GM21619 (cell line): ENCODE measurements around the gene CTTNBP2.
A peak's percentile ranks its signal among the peaks of the same experiment; 100 is the strongest.
"Not testable (repeated sequence)": the region's sequence is repeated elsewhere in the genome, so short reads cannot be mapped to it uniquely, and the experiment has no call there.

Experiments
- ATAC-seq: cut with Tn5 transposase; IDR thresholded peaks from one replicate; pipeline ENCODE4 v1.9.1; 2021; ENCODE audit not compliant: unreplicated experiment

Gene CTTNBP2

GRCh38 chr7:117757440-117757839 lies 115.8 kb downstream of the CTTNBP2 start:
- no peak for ATAC-seq

GRCh38 chr7:117756586-117757085 lies 116.6 kb downstream of the CTTNBP2 start:
- ATAC-seq = no peak

- no peak for ATAC-seq
Measured at GRCh38 chr7:117755136-117755535, 118.1 kb downstream of the CTTNBP2 start.

GRCh38 chr7:117751775-117752174 lies 121.5 kb downstream of the CTTNBP2 start:
- no peak for ATAC-seq

GRCh38 chr7:117750612-117751563 lies 122.4 kb downstream of the CTTNBP2 start:
- no peak for ATAC-seq

- no peak for ATAC-seq
Measured at GRCh38 chr7:117741962-117742361, 131.3 kb downstream of the CTTNBP2 start.

- no peak for ATAC-seq
Measured at GRCh38 chr7:117739085-117739484, 134.2 kb downstream of the CTTNBP2 start.

- ATAC-seq = no peak
Measured at GRCh38 chr7:117737926-117738325, 135.3 kb downstream of the CTTNBP2 start.

GRCh38 chr7:117731455-117731854 lies 141.8 kb downstream of the CTTNBP2 start:
- peak; percentile 89 for ATAC-seq

GRCh38 chr7:117730390-117730789 lies 142.9 kb downstream of the CTTNBP2 start:
- no peak for ATAC-seq

- ATAC-seq = peak; percentile 52
Measured at GRCh38 chr7:117728890-117729624, 144.2 kb downstream of the CTTNBP2 start.

- ATAC-seq = no peak
Measured at GRCh38 chr7:117724898-117725297, 148.3 kb downstream of the CTTNBP2 start.

GRCh38 chr7:117719377-117719776 lies 153.9 kb downstream of the CTTNBP2 start:
- ATAC-seq = no peak

- no peak for ATAC-seq
Measured at GRCh38 chr7:117718116-117718835, 155.0 kb downstream of the CTTNBP2 start.

- no peak for ATAC-seq
Measured at GRCh38 chr7:117717357-117717756, 155.9 kb downstream of the CTTNBP2 start.

GRCh38 chr7:117716707-117717299 lies 156.4 kb downstream of the CTTNBP2 start:
- ATAC-seq = no peak

- peak; percentile 86 for ATAC-seq
Measured at GRCh38 chr7:117715784-117716445, 157.3 kb downstream of the CTTNBP2 start.

- no peak for ATAC-seq
Measured at GRCh38 chr7:117711556-117711955, 161.7 kb downstream of the CTTNBP2 start.

- not testable (repeated sequence) for ATAC-seq
Measured at GRCh38 chr7:117708173-117708572, 165.1 kb downstream of the CTTNBP2 start.

GRCh38 chr7:117707080-117707479 lies 166.2 kb downstream of the CTTNBP2 start:
- no peak for ATAC-seq
